GM19025 (cell line): ENCODE results near the gene CC2D2B.
"Not testable (repeated sequence)": the region's sequence is repeated elsewhere in the genome, so short reads cannot be mapped to it uniquely, and the experiment has no call there.

ENCODE experiments used
- ATAC-seq: cut with Tn5 transposase; IDR thresholded peaks from one replicate; pipeline ENCODE4 v1.9.1; 2021; ENCODE audit warnings: mild to moderate bottlenecking, low read depth, moderate library complexity; ENCODE audit not compliant: unreplicated experiment

The CC2D2B gene

DNA sequence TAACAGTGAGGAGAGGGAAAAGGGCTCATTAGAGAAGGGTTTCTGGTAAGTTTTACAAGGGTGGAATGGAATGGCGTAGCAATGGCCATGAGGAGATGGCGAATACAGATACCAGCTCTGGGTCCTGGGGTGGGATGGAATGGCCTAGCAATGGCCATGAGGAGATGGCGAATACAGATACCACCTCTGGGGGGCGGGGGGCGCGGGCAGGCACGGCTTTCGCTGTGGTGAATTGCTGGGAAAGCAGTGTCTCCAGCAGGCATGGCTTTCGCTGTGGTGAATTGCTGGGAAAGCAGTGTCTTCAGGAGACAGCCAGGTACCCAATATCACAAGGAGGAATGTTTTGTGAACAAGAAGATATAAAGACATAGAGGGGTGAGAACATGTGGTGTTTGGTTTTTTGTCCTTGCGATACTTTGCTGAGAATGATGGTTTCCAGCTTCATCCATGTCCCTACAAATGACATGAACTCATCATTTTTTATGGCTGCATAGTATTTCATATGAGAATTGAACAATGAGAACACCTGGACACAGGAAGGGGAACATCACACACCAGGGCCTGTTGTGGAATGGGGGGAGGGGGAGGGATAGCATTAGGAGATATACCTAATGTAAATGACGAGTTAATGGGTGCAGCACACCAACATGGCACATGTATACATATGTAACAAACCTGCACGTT, 1.7 kb upstream of the CC2D2B start:
- not testable (repeated sequence) for ATAC-seq

DNA sequence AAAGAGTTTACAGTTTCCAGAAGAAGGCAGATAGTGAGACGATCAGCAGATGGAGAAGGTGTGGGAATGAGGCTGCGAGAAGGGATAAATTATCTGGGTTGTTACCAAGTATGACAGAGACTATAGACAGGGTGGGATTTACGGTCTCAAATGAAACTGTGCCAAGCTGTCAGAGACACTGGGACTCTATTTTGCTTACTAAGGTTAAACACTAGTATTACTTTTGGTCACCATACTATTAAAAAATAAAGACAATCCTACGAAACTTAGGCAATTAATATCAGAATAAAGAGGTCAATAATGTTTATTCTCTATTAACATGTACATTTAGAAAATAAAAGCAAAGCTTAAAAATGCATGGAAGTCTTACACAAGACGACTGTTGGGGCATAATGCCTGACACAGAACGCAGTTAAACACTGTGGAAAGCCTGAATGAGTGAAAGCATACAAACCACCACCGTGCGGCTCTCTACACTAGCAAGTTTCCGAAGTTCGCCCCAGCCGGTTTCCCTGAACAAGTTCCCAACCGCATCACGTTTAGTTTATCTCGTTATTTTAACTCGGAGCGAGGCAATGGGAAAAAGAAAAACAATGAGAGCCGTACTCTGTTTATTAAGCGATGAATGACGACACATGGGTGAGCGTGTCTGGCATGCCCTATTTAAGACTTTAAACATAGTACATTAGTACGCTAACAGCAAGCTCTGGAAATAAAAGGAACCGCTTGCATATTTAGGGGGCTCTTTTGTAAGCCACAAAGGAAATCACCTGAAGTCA, 909 bp upstream of the CC2D2B start:
- peak; percentile 16 for ATAC-seq

DNA sequence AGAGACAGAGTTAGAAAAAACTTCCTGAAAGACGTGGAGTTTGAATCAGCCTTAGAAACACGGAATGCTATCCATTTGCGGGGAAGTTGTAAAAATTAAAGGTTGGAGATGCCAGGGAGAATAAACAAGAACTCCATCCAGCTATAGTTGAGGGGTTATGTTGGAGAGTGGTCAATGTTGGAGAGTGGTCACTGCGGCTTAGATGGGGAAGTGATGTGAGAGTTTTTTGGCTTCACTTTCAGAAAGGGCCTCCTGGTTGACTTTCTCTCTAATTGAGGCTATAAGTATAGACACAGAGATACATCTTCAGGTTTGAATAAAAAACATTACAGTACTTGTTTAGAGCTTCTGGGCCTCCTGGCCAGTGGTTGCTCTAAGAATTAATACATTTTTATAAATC, 675 bp downstream of the CC2D2B start:
- ATAC-seq: no peak

DNA sequence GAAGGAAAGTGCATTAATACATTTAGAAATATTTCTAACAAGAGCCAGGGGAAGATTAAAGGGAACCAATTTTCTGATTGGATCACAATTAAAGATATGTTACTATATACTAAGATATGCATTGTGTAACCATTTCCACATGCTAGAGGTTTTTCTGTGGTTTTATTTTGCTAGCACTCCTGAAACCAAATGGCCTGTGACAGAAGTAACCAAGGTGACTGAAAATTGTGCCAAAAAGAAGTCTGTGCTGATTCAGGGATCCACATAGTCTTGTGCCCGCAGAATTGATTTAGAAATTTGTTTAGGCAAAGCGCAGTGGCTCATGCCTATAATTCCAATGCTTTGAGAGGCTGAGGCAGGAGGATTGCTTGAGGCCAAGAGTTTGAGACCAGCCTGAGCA, 1.8 kb downstream of the CC2D2B start:
- ATAC-seq: no peak

DNA sequence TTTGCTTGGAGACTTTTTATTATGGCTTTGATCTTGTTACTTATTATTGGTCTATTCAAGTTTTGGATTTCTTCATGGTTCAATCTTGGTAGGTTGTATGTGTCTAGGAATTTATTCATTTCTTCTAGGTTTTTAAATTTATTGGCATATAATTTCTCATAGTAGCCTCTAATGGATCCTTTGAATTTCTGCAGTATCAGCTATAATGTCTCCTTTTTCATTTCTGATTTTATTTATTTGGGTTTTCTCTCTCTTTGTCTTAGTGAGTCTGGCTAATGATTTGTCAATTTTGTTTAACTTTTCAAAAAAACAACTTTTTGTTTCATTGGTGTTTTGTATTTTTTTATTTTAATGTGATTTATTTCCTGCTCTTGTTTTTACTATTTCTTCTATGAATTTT, 8.3 kb downstream of the CC2D2B start:
- ATAC-seq: not testable (repeated sequence)

DNA sequence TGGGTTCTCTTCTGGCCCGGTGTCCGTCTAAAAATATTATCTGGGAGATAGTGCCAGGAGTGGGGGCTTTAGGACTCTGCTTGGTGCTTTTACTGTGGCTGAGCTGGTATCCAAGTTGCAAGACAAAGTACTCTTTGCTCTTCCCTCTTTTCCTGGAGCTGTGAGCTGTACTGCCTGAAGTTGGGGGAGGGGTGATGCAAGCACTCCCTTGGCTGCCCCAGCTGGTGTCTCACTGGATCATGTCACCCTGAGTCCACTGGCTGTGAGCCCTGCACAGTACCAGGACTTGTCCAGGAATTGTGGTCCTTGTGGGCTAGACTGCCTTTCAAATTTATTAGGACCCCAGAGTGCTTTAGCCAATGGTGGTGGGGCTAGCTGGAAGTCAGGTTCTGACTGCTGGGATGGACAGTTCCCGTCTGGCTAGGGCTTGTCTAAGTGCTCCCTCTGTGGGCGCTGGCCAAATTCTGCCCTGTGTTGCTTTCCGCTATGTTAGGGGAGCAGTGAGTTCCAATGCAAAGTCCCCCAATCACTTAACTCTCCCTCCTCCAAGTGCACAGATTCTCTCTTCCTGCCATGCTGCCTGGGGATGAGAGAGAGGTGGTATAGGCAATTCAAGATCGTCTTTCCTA, 13.1 kb downstream of the CC2D2B start:
- no peak for ATAC-seq

DNA sequence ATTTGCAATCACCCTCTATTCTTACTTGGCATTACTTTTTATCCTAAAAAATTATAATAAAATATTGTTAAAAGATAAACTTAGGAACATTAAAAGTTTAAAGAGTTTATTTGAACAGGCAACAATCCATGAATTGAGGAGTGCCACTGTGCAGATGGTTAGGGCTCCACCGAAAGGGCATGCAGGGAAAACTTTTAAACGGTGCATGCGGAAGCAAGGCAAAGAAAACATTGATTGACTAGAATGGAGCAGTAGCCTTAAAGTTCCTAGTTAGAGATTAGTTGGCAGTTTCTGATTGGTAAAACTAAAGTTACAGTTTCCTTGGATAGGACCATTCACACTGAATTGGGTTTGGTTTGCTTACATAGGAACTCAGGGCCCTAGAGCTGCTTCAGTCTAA, 17.3 kb downstream of the CC2D2B start:
- ATAC-seq: no peak

DNA sequence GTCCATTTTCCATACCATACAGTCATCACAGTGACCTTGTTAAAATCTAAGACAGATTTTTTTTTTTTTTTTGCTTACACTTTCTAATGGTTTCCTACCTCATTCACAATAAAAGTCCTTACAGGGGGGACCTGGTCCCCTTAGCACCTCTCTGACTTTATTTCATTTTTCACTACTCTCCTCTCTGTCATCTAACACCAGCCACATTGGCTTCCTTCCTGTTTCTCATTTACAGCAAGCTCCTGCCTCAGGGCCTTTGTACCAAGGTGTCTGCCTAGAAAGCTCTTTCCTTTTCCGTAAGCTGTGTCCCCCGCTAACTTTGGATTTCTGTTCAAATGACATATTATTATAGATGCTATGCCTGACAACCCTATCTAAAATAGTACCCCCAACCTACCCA, 27.7 kb downstream of the CC2D2B start:
- no peak for ATAC-seq

DNA sequence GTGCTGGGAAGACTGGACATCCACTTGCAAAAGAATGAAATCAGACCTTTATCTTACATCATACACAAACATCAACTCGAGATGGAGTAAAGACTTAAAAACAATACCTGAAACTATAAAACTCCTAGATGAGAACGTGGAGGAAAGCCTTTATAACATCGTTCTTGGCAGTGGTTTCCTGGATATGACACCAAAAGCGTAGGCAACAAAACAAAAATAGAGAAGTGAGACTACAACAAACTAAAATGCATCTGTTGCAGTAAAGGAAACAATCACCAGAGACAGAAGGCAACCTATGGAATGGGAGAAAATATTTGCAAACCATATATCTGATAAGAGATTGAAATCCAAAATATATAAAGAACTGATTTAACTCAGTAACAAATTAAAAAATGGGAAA, 33.3 kb downstream of the CC2D2B start:
- ATAC-seq: no peak

DNA sequence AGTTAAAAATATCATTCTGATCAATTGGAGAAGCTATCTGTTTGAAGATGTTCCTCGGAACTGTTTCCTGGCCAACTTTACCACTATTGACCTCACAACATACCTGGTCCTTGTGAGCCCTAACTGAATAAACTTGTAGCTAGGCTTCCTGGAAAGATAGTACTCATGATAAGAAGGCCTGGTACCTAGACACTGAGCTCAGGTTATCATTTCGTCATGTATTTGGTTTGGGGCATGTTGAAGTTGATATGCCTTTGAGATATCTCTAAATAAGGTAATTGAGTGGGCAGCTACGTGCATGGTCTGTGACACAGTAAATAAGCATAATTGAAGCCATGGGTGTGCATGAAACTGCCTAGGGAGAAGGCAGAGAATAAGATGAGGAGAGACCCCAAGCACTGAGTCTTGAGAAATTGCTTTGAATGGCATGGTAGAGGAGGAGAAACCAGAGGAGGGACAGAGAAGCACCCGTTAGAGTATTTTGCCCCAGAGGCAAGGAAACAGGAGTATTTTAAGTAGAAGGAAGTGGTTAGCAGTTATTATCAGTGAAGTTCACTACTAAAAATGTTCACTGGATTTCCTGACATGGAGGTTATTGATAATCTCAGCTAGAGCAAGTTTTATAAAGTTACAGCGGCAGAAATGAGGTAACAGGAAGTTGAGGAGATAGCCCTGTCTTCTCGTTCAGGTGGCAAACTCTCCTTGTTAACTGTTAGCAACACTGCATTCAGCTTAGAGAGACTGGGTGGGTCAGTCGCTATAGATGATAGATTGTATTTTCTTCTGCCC, 55.6 kb downstream of the CC2D2B start:
- ATAC-seq: no peak

DNA sequence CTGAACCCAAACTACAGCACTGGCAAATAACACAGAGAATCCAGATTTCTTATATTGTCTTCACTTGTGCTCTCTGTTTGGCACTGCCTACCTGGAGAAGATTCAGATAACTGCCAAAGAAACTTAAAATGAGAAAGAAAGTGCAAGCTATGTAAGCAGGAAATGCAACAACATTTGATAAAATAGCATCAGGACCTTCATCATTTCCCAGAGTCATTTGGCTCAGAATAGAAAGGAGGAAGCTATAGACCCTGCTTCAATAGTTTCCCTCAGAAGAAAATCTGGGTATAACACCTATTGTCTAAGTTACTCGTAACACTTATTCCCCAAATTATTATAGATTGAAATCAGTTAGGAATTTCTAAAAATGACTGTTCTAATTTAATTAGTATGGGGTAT, 56.2 kb downstream of the CC2D2B start:
- ATAC-seq: no peak

DNA sequence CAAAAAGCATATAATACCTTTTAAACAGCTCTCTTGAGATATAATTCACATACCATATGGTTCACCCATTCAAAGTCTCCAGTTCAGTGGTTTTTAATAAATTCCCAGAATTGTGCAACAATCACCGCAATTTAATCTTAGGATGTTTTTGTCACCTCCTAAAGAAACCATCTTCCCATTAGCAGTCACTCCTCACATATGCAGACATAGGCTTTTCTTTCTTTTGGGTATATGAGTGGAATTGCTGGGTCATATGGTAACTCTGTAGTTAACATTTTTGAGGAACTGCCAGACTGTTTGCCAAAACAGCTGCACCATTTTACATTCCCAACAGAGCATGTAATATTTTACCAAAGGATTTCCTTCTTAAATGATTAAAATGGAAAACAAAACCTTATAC, 57.0 kb downstream of the CC2D2B start:
- ATAC-seq: no peak

DNA sequence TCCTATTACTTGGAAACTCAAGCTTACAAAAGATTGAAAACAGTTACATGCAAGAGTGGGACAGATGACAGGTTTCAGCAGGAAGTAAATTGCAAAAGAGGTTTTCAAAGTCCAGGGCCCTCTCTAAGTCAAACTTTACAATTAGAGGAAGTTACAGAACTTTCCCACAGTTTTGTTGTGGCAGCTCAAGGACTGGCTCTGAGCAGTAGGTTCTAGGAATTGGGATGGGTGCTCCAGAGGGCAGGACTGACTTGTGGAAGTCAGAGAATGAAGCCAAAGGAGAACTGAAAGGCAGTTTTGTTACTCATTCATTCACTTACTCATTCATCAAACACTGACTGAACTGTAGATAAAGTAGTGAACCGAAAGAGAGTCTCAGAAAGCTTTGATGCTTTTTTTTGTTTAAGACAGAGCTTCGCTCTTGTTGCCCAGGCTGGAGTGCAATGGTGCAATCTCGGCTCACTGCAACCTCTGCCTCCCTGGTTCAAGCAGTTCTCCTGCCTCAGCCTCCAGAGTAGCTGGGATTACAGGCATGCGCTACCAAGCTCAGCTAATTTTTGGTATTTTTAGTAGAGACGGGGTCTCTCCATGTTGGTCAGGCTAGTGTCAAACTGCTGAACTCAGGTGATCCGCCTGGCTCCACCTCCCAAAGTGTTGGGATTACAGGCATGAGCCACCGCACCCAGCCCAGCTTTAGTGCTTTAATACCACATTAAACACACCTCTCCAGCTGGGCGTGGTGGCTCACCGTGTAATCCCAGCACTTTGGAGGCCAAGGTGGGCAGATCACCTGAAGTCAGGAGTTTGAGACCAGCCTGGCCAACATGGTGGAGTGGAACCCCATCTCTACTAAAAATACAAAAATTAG, 68.8 kb downstream of the CC2D2B start:
- no peak for ATAC-seq

DNA sequence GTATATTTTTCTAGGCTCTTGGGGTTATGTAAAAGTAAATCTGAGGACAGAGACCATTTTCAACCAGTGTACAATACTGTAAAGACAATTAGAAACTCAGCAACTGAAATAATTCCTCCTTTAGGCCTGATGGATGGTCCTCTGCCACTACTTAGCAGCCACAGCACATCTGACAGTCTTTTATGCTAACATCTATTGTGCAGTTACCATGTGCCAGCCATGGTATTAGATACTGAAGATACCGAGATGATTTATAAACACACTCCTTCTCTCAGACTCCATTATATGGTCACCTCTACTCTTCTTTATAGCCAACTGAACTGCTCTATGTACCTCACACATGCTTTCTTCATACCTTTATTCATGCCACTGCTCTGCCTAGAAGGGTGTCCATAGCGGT, 74.4 kb downstream of the CC2D2B start:
- ATAC-seq: no peak

DNA sequence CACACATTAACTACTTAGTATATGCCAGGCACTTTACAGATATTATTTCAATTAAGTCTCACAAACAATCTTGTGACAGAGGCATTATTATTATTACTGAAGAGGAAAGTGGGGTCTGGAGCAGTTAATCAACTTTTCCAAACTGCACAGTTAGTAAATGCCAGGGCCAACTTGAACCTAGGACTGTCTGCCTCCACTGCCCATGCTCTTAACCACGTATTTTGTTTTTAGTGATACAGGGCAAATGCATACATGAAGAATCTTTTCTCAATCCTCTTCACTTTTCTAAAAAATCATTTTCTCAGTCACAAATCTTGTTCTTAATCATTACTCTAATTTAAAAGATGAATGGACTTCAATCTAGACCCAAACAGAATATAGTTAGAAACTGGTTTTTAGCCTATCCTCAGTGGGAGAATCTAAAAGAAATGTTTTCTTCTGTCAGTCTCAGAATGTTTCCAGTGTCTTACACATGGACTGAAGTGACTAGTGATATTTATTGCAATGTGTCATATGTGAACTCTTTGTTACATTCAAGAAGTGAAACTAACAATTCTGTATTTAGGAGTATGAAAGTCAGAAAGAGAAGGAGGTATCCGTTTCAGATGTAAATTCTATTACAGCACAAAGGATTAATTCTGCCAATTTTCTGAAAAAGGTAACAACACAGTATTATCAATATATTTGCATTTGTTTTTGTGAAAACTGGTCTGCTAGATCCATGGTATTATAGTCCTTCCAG, 80.1 kb downstream of the CC2D2B start:
- ATAC-seq: peak; percentile 72

DNA sequence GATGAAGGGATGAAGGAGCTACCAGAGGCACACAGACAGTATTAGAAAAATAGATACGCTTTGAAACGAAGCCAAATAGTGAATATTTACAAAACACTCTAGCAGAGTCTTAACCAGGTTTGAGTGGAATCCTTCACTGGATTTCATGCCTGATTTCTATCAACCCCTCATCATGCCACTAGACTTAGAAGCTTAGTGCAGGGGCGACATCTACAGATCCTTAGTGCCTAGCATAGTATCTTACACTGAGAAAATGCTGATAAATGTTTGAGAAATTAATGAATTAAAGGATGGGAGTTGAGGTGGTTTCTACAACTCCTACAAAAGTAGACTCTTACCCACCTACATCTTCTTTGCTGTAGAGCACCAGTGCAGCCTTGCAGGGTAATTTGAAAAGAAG, 80.9 kb downstream of the CC2D2B start:
- no peak for ATAC-seq

DNA sequence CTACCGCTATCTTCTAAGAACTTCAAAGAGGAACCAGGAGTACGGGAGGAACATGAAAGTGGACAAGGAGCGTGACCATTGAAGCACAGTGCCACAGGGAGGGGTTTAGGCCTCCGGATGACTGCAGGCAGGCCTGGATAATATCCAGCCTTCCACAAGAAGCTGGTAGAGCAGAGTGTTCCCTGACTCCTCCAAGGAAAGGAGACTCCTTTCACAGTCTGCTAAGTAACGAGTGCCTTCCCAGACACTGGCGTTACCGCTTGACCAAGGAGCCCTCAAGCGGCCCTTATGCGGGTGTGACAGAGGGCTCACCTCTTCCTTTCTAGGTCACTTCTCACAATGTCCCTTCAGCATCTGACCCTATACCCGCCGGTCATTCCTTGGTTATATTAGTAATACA, 86.6 kb downstream of the CC2D2B start:
- ATAC-seq: not testable (repeated sequence)

DNA sequence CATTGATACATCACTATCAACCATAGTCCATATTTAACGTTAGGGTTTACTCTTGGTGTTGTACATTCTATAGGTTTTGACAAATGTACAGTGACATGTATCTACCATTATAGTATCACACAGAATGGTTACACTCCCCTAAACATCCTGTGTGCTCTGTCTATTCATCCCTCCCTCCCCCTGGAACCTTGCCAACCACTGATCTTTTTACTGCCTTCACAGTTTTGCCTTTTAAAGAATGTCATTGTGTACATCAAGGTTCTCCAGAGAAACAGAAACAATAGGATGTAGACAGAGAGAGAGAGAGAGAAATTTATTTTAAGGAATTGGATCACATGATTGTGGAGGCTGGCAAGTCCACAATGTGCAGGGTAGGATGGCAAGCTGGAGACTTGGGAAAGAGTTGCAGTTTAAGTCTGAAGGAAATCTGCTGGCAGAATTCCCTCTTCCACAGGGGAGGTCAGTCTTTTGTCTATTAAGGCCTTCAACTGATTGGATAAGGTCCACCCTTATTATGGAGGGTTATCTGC, 90.5 kb downstream of the CC2D2B start:
- ATAC-seq: no peak

DNA sequence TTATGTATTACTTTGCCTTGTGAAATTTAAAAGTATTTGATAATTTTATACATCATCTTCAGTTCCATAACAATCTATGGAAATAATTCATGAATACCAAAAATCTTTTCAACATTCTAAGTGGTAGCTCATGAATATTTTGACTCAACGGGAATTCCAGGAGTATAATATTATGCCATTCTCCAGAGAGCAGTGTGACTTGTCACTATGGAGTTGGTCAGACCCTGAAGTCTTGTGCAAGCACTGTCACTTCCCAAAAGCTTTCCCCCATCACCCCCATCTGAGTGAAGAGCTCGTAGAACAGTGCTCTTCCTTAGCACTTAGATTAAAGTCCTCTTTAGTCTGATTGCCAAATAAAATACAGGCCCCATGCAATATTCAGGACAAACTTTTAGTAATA, 106.2 kb downstream of the CC2D2B start:
- no peak for ATAC-seq
